Measurements from ENCODE around the gene RNU6-9. TPM values are rescaled to one million over a fixed set of nuclear protein-coding genes. Genes with fewer than 3 reads are reported as not detected.

The RNU6-9 gene
- total and polyA plus RNA-seq, 2 donors (not counting 1 experiment from before 2014, with no cell fraction given), result not detected

DNA sequence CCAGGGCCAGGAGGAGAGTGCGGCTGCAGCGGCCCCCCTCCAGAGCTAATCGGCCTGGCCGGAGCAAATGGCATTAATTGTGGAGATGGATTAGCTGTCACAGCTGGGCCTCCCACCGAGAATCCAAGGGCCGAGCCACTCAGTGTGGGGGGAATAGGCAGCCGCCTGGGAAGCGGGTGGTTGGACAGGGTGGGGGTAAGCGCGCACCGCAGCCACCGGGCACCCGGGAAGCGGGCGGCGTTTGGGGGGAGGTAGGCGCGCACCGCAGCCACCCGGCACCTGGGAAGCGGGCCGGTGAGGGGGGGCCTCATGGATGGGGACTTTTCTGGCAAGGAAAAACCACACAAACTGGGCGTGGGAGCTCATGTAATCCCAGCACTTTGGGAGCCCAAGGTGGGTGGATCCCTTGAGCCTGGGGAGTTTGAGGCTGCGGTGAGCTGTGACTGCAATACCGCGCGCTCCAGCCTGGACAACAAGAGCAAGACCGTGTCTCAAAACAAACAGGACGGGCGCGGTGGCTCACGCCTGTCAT lies 10.0 kb downstream of the RNU6-9 start:
- H3K27me3 Mint-ChIP-seq, result no peaks in the 10 kb centered on the region
- Histone ChIP-seq H3K4me2 (replicated peaks; ENCODE audit: low read depth, low read length, poor library complexity, severe bottlenecking) (no peak overlapping the region), H3K4me1 (ENCODE audit: control insufficient read depth in 2 of 2, insufficient read depth in 2 of 2, low read length in 2 of 2) (peaks cover 27 to 42% of the 10 kb centered on the region in 2 donors), H3K4me3 (ENCODE audit: control extremely low read depth in 1 of 5, extremely low read depth in 1 of 5, insufficient read depth in 1 of 5, low read depth in 2 of 5, low read length in 4 of 5) (no peak overlapping the region), H3K79me2 (ENCODE audit: control insufficient read depth, insufficient read depth, low read length) (peaks cover 63% of the 10 kb centered on the region), H3K9ac (ENCODE audit: low read length) (no peak overlapping the region), H3K9me3 (ENCODE audit: control extremely low read depth in 1 of 3, control insufficient read depth in 2 of 3, insufficient read depth in 1 of 3, low read length in 2 of 3) (peaks cover 0 to 4% (median 0%) of the 10 kb centered on the region in 3 donors), H3K36me3 (replicated peaks in 1 of 2; ENCODE audit: control extremely low read depth in 1 of 2, control insufficient read depth in 1 of 2, extremely low read depth in 1 of 2, insufficient read depth in 2 of 2, low read length in 1 of 2) (peaks cover 0 to 48% of the 10 kb centered on the region in 2 experiments), H2AFZ (ENCODE audit: insufficient read depth, low read depth, low read length, poor library complexity, severe bottlenecking) (no peak overlapping the region), H3K27ac (ENCODE audit: low read length in 2 of 2) (no peak overlapping the region), H4K20me1 (ENCODE audit: control insufficient read depth, insufficient read depth, low read length, poor library complexity, severe bottlenecking) (peaks cover 57% of the 10 kb centered on the region), H3K27me3 (replicated peaks in 1 of 4; ENCODE audit: control extremely low read depth in 1 of 4, control insufficient read depth in 3 of 4, insufficient read depth in 4 of 4, low read length in 3 of 4) (no peaks in the 10 kb centered on the region)
- peaks cover 47% of the 10 kb centered on the region for H3K4me1 Mint-ChIP-seq
- TF ChIP-seq EZH2 (IDR thresholded peaks at IDR 0.05; ENCODE audit: borderline replicate concordance, insufficient read depth, low read depth, low read length, poor library complexity, severe bottlenecking), result no peak
- TF ChIP-seq, protein P1, sequence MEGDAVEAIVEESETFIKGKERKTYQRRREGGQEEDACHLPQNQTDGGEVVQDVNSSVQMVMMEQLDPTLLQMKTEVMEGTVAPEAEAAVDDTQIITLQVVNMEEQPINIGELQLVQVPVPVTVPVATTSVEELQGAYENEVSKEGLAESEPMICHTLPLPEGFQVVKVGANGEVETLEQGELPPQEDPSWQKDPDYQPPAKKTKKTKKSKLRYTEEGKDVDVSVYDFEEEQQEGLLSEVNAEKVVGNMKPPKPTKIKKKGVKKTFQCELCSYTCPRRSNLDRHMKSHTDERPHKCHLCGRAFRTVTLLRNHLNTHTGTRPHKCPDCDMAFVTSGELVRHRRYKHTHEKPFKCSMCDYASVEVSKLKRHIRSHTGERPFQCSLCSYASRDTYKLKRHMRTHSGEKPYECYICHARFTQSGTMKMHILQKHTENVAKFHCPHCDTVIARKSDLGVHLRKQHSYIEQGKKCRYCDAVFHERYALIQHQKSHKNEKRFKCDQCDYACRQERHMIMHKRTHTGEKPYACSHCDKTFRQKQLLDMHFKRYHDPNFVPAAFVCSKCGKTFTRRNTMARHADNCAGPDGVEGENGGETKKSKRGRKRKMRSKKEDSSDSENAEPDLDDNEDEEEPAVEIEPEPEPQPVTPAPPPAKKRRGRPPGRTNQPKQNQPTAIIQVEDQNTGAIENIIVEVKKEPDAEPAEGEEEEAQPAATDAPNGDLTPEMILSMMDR (IDR thresholded peaks at IDR 0.05), result no peak
- DNase-seq (no peak), ATAC-seq (ENCODE audit: low read depth) (no peak)
- no peak overlapping the region for H3K4me3 Mint-ChIP-seq
- WGBS (ENCODE audit: insufficient coverage), result 98% methylated on average over 22 of the region's 32 CpGs
- intact Hi-C loops (cut with micrococcal nuclease), result no loop called here
- H3K9me3 Mint-ChIP-seq (ENCODE audit: insufficient read depth), result no peaks in the 10 kb centered on the region
- ChIA-PET CTCF (interaction anchor here (0.7 to 1.0 kb wide), 3 partner anchors 10 to 79 kb away, joined by 3 to 6 read pairs (median 3); partner anchors contain the start of genes MED16 and RNU6-9), POLR2A (interaction anchor here (1.5 kb wide), 1 partner anchor 10 kb away, joined by 5 read pairs; the partner anchor contains the start of genes MED16 and RNU6-9)
- no peak overlapping the region for H3K27ac Mint-ChIP-seq

DNA sequence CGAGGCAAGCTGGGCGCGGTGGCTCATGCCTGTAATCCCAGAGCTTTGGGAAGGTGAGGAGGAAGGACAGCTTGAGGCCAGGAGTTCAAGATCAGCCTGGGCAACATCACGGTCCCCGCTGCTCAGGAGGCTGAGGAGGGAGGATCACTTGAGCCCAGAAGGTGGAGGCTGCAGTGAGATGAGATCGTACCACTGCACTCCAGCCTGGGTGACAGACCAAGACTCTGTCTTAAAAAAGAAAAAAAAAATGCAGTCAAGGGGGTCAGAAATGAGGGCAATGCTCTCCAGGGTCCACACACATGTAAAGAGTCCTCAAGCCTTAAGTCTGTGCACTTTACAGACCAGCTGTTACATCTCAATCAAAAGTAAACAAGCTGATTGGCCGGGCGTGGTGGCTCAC lies 11.3 kb downstream of the RNU6-9 start:
- peaks cover 0 to 4% (median 0%) of the 10 kb centered on the region in 3 donors for H3K9me3 ChIP-seq (ENCODE audit: control extremely low read depth in 1 of 3, control insufficient read depth in 2 of 3, insufficient read depth in 1 of 3, low read length in 2 of 3)
- Mint-ChIP-seq H3K27me3 (no peaks in the 10 kb centered on the region), H3K4me1 (peaks cover 51% of the 10 kb centered on the region), H3K9me3 (ENCODE audit: insufficient read depth) (no peaks in the 10 kb centered on the region), H3K4me3 (no peak overlapping the region), H3K27ac (peak overlapping the region; percentile 32)
- H3K27me3 ChIP-seq (replicated peaks in 1 of 4; ENCODE audit: control extremely low read depth in 1 of 4, control insufficient read depth in 3 of 4, insufficient read depth in 4 of 4, low read length in 3 of 4), result no peaks in the 10 kb centered on the region
- DNase-seq (no peak), ATAC-seq (ENCODE audit: low read depth) (no peak)
- no peak overlapping the region for H2AFZ ChIP-seq (ENCODE audit: insufficient read depth, low read depth, low read length, poor library complexity, severe bottlenecking)
- H3K9ac ChIP-seq (ENCODE audit: low read length), result no peak overlapping the region
- 94% methylated on average over 6 of the region's 8 CpGs for WGBS (ENCODE audit: insufficient coverage)
- H3K4me1 ChIP-seq (ENCODE audit: control insufficient read depth in 2 of 2, insufficient read depth in 2 of 2, low read length in 2 of 2), result peaks cover 37 to 46% of the 10 kb centered on the region in 2 donors
- no peak overlapping the region for H3K4me2 ChIP-seq (replicated peaks; ENCODE audit: low read depth, low read length, poor library complexity, severe bottlenecking)
- no peak overlapping the region for H3K4me3 ChIP-seq (ENCODE audit: control extremely low read depth in 1 of 5, extremely low read depth in 1 of 5, insufficient read depth in 1 of 5, low read depth in 2 of 5, low read length in 4 of 5)
- no peak overlapping the region for H3K27ac ChIP-seq (ENCODE audit: low read length in 2 of 2)
- H4K20me1 ChIP-seq (ENCODE audit: control insufficient read depth, insufficient read depth, low read length, poor library complexity, severe bottlenecking), result peaks cover 46% of the 10 kb centered on the region
- POLR2A ChIA-PET, result interaction anchor here (0.6 to 5.7 kb wide), 3 partner anchors 11 to 53 kb away, joined by 3 to 56 read pairs (median 13); partner anchors contain the start of genes MED16 and RNU6-9
- no peak for TF ChIP-seq EZH2 (IDR thresholded peaks at IDR 0.05; ENCODE audit: borderline replicate concordance, insufficient read depth, low read depth, low read length, poor library complexity, severe bottlenecking)
- TF ChIP-seq, protein P1 (IDR thresholded peaks at IDR 0.05), result no peak
- H3K79me2 ChIP-seq (ENCODE audit: control insufficient read depth, insufficient read depth, low read length), result peaks cover 70% of the 10 kb centered on the region
- intact Hi-C loops (cut with micrococcal nuclease), result no loop called here
- CTCF ChIA-PET, result interaction anchor here (1.0 kb wide), 1 partner anchor 11 kb away, joined by 6 read pairs; the partner anchor contains the start of gene RNU6-9
- H3K36me3 ChIP-seq (replicated peaks in 1 of 2; ENCODE audit: control extremely low read depth in 1 of 2, control insufficient read depth in 1 of 2, extremely low read depth in 1 of 2, insufficient read depth in 2 of 2, low read length in 1 of 2), result peaks cover 0 to 38% of the 10 kb centered on the region in 2 experiments

All from B cell (primary cell).